Middle frontal gyrus (tissue), 1 donor: Measurements from ENCODE around the gene KCTD16.

Source experiments
- DNase-seq: peaks from one replicate; pipeline ENCODE4 v3.0.0-alpha.2; 2015; ENCODE audit warnings: low spot score; ENCODE audit errors: extremely low spot score

Gene KCTD16

GRCh38 chr5:144457160-144457559 lies 286.5 kb downstream of the KCTD16 start:
- no peak for DNase-seq

- no peak for DNase-seq
Measured at GRCh38 chr5:144458216-144458615, 287.5 kb downstream of the KCTD16 start.

DNA sequence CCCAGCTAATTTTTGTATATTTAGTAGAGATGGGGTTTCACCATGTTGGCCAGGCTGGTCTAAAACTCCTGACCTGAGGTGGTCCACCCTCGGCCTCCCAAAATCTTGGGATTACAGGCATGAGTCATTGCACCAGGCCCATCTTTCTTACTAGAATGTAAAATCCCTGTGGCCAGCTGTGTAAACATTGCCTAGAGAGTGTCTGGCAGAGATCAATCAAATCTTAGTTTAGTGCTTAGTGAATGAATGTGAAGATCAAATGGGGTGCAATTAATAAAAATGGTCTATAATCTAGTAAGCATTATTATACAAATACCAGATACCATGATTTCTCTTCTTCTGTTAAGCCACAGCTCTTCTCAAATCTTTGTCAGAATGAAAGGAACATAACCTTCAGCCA lies 289.9 kb downstream of the KCTD16 start:
- DNase-seq: no peak

DNA sequence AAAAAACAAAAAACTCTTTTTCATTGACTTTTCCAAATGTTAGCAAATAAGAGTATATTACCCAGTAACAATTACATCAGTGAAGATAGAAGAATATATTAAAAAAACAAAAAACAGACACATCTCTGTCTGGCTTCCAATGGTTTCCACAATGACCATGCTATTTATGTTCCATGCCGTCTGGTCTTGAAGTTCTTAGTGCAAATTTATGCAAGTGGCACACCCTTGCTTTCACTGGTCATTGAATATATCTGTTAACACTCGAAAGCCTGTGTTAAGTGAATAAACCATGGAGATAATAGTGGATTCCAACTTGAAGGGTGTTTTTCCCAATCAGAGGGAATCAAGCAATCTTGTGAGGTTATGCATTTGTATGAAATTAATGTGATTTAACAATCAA lies 291.9 kb downstream of the KCTD16 start:
- no peak for DNase-seq

DNA sequence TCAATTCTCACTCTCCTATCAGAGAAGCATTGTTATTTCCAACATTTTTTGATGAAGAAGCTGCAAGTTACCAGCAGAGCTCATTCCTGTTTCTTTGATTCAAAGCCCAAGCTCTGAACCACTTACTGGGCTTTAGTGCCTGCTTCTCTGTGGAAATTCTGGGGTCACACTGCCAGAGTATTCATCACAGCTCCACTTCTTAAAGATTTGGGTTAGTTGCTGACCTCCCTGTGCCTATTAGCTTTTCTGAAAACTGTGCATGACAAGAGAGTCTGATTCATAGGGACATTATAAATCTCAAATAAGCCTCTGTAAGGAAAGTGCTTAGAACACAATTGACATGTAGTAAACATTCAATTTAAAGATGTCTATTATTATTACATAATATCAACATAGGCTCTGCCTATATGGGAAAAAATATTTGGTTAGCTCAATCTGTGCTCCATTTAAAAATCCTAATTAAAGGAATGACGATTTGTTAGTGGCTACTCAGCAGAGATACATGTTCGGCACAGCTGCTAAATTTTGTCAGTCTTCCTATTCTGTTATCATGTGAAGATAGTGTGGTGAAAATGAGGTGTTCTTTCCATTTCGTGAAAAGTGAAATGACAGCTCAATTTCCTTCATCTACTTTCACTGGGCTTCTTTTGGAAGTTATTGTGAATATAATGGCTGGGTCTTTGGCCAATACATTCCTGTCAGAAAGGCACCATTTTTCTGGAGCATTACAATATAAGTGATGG lies 293.0 kb downstream of the KCTD16 start:
- no peak for DNase-seq

- no peak for DNase-seq
Measured at GRCh38 chr5:144464306-144464705, 293.6 kb downstream of the KCTD16 start.

- DNase-seq: no peak
Measured at GRCh38 chr5:144465441-144465840, 294.8 kb downstream of the KCTD16 start.

DNA sequence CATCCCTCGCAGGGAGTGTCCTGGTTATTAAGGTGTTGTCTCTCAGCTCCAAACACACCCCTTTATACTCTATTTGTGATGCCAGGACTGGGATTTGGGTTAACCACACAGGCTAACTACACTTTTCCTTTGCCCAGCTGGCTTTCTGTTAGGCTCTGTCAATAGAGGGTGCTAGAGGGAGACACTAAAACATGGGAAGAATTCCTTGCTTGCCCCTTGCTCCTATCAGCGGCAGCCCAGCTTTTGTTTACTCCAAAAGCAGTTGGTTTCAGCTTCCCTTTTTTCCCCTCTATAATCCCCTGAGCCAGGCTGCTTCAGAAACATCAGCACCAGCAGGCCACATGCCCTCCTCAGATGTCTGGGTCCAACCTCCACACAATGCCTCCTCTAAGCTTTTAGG lies 297.1 kb downstream of the KCTD16 start:
- no peak for DNase-seq

DNA sequence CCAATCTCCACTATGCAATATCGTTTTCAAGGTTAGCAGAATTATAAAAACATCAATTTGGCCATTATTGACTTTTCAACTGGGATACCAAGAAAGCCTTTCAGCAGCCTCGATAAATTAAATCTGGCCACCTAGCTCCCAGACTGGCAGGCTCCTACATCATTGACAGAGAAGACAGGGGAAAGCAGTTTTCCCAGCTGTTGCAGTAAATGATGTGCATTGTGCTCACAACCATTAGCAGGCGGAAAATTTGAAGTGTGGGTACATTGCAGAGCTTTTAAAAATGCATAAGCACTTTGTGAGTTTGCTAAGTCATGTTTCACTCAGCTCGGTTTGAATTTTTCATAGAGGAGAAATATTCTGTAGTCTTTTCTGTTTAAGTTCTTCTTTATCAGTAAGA lies 297.9 kb downstream of the KCTD16 start:
- DNase-seq: no peak

GRCh38 chr5:144469106-144469505 lies 298.4 kb downstream of the KCTD16 start:
- DNase-seq: no peak

GRCh38 chr5:144472221-144472620 lies 301.5 kb downstream of the KCTD16 start:
- no peak for DNase-seq

DNA sequence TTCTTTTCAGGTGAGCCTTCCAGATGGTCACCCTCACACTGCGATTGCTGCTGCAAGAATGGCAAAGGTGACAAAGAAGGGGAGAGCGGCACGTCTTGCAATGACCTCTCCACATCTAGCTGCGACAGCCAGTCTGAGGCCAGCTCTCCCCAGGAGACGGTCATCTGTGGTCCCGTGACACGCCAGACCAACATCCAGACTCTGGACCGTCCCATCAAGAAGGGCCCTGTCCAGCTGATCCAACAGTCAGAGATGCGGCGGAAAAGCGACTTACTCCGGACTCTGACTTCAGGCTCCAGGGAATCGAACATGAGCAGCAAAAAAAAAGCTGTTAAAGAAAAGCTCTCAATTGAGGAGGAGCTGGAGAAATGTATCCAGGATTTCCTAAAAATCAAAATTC lies 303.0 kb downstream of the KCTD16 start:
- DNase-seq: no peak

GRCh38 chr5:144478565-144478964 lies 307.9 kb downstream of the KCTD16 start:
- DNase-seq: no peak

- DNase-seq: no peak
Measured at GRCh38 chr5:144481861-144482260, 311.2 kb downstream of the KCTD16 start.

GRCh38 chr5:144484124-144484897 lies 313.6 kb downstream of the KCTD16 start:
- DNase-seq: no peak

DNA sequence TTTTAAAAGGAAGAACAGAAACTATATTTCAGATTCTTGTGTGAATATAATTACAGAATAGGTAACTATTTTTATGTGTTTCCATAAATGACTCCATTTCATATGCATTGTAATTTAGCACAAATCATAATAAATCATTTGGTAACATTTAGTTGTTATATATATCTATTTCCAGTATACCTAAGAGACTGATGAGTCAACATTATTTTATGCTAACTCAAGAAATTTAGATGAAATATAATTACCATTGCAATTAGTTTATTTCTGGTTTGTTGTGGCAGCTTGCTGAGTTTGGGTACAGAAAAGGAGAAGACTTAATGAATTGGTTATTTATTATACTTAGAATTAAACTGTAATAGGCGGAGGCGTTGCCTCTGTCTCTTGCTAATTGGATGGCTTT lies 314.9 kb downstream of the KCTD16 start:
- DNase-seq: no peak

- no peak for DNase-seq
Measured at GRCh38 chr5:144487207-144487606, 316.5 kb downstream of the KCTD16 start.

DNA sequence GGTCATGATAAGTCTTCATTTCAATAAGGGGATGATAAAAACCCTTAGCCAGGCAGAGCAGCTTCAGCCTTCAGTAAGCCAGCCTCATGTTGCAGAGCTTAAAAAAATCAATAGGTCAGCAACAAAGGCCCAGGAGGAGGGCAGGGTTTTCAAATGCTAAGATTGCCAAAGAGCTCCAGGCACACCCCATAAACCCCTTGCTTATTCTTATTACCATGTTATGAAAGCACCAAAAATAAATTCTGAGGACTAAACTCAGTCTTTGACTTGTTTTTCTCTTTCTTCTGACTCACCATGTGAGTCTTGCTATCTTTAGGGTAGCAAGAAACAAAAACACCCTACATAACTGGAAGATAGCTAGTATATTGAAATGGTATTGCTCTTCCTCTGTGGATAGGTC lies 317.1 kb downstream of the KCTD16 start:
- DNase-seq: no peak

DNA sequence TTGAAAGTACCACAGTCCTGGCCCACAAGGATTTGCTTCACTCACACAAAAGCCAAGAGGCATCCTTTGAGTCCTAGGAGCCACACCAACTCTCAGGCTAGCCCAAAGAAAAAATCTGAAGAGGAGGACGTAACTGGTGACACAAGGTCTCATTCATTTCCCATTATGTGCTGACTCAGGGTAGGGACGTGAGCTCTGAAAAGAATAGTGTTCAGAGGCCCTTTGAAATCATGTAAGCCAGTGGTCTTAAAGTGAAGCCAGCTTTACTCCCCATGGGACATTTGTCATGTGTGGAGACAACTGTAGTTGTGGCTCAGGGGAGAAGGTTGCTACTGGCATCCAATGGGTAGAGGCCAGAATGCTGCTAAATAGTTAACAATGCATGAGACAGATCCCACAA lies 332.4 kb downstream of the KCTD16 start:
- no peak for DNase-seq

DNA sequence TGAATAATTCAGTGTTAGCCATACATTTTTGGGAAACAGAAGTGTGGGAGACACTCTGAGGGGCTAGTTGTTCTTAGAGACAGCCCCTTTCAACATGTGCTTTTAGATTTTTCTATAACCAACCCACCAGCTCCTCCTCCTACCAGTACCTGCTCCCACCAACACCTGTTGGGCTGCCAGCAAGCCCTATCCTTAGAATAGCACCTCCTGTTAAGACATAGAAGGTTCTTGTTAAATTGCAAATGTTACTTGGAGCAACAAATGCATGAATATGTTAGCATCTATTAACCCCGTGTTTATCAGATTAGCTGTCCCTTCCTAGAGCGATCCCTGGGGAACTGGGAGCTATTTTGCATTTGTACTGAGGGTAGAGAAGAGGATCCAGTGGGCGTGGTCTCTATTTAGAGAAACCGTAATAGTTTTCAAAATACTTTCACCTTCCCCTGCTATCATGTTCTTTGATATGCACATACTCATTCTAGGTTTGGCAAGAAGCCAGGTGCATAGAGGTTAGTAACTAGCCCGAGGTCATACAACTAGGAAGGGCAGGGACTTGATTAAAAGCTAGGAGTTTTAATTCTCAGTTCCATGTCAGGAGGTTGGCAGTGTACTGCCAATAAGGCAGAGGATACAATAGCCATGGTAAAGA lies 334.4 kb downstream of the KCTD16 start:
- no peak for DNase-seq

DNA sequence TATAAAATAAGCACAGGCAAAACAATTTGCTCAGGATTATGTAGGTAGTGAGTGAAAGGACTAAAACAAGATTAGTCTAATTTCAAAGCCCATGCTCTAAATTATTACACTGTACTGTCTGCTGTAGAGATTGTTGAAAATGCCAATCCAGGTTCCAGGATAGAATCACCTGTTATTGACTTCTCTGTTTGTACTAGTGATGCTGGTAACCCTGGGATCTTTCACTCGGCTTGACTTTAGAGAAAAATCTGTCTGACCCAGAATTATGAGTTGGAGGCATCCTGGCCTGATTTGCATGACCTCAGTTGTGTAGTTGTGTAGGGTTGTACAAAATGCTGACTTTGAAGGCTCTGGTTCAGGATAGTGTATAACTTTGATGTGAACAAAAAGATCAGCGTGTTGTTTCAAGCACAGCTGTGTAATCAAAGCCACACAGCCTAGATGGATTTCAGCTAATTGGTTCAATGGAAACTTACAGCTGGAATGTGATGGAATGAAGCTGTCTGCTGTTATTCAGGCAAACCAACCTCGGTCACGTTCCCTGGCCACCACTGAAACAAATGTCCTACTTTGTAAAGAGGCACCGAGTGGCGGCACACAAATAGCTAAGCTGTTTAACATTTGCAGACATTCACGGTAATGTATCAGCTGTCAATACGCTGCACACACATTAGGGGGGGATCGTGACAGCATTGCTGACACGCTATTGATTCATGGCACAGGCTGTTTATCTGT lies 340.3 kb downstream of the KCTD16 start:
- DNase-seq: no peak

GRCh38 chr5:144511580-144512072 lies 341.0 kb downstream of the KCTD16 start:
- no peak for DNase-seq
